ENCODE measurements around the gene LRSAM1. TPM values are rescaled to one million over a fixed set of nuclear protein-coding genes. Genes with fewer than 3 reads are reported as not detected.

Gene LRSAM1
- total and polyA plus RNA-seq, 7 experiments from 2014 or later: 4.0 to 23.3 (median 17.6) TPM

DNA sequence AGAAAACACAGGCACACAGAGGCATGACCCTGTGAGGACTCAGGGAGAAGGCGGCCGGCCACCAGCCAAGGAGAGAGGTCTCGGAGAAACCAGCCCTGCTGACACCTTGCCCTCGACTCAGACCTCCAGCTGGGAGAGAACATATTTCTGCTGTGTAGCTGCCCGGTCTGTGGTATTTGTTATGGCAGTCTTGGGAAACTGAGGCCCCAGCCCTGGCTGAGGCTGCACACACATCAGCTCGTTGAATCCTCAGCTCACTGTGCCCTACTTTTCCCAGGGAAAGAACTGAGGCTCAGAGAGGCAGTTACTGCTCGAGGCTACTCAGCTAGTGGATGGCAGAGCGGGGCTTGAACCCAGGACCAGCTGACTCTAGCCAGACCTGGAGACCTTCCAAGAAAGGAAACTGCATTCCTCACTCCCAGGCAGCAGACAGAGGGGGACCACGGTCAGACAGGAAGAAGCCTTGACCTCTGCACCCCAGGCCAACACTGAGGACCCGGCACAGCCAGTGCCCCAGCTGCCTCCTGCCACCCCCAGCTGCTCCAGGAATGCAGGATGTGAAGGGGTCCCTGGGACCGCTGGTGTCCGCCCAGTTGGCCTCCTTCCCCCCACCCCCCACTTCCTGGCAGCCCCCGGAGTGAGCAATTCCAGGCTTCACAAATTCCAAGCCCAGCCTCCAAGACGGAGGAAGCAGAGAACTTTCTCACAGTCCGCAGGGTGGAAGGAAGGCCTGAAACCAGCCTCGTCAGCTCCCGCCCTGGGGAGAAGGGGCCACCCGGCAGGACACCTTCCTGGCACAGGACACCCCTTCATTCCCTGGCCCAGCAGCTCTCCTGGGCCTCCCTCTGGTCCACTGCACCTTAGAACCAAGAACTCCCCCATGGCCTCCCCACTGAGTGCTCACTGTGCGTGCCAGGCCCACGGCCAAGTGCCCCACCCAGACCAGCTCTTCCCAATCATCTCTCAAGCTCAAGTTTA, 69.9 kb downstream of the LRSAM1 start:
- no peak overlapping the region for H3K4me3 ChIP-seq (ENCODE audit: low read length)
- H3K4me1 ChIP-seq (ENCODE audit: control insufficient read depth in 2 of 2, insufficient read depth in 2 of 2, low read length in 2 of 2): no peaks in the 10 kb centered on the region
- peaks cover 0 to 5% (median 0%) of the 10 kb centered on the region in 3 experiments for H3K36me3 ChIP-seq (ENCODE audit: control insufficient read depth in 2 of 3, insufficient read depth in 3 of 3, low read length in 3 of 3)
- no peak overlapping the region for H3K27ac ChIP-seq (ENCODE audit: low read depth, low read length)
- intact Hi-C loops (cut with micrococcal nuclease): no loop called here
- H3K4me3 Mint-ChIP-seq: no peak overlapping the region
- H3K27me3 ChIP-seq (ENCODE audit: control insufficient read depth in 2 of 2, insufficient read depth in 2 of 2, low read length in 2 of 2): no peaks in the 10 kb centered on the region
- CTCF ChIA-PET: interaction anchor here (0.7 to 1.5 kb wide), 2 partner anchors 61 to 214 kb away, joined by 3 to 4 read pairs; partner anchors contain the start of gene TOR2A
- no peak overlapping the region for H3K27ac Mint-ChIP-seq
- H3K9me3 Mint-ChIP-seq: peaks cover 0 to 23% (median 11%) of the 10 kb centered on the region in 11 donors
- H3K9me3 ChIP-seq (ENCODE audit: control insufficient read depth in 2 of 3, low read length in 3 of 3): peaks cover 0 to 22% (median 5%) of the 10 kb centered on the region in 3 experiments
- DNase-seq: no peak
- POLR2A ChIA-PET: no interaction called here
- peaks cover 0 to 7% (median 0%) of the 10 kb centered on the region in 7 donors for H3K4me1 Mint-ChIP-seq
- ATAC-seq: no peak
- H3K27me3 Mint-ChIP-seq: no peaks in the 10 kb centered on the region
- H3K36me3 Mint-ChIP-seq: peaks cover 9 to 49% (median 21%) of the 10 kb centered on the region in 5 donors

DNA sequence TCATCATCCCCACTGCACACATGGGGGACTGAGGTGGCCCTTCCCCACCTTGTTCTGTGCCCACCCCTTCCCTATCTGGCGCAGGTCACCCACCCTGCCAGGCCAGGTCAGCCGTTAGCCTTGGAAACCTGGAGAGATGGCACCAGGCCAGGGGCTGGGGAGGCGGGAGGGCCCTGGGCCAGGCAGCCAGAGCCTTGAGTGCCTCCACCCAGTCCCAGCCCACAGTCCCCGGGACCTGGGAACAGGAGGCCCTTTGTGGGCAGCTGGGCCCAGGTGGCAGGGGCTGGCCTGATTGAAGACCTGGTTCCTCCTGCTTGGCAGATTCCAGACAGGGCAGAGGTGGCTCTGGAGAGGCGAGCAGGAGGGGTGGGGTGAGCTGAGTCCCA, 70.6 kb downstream of the LRSAM1 start:
- intact Hi-C loops (cut with micrococcal nuclease): no loop called here
- Mint-ChIP-seq H3K36me3 (peaks cover 9 to 55% (median 24%) of the 10 kb centered on the region in 5 donors), H3K4me3 (no peak overlapping the region), H3K4me1 (peaks cover 0 to 7% (median 0%) of the 10 kb centered on the region in 7 donors), H3K9me3 (peaks cover 0 to 27% (median 12%) of the 10 kb centered on the region in 11 donors), H3K27me3 (no peaks in the 10 kb centered on the region), H3K27ac (no peak overlapping the region)
- H3K27me3 ChIP-seq (ENCODE audit: control insufficient read depth in 2 of 2, insufficient read depth in 2 of 2, low read length in 2 of 2): no peaks in the 10 kb centered on the region
- DNase-seq: no peak
- H3K9me3 ChIP-seq (ENCODE audit: control insufficient read depth in 2 of 3, low read length in 3 of 3): peaks cover 0 to 22% (median 5%) of the 10 kb centered on the region in 3 experiments
- no peaks in the 10 kb centered on the region for H3K4me1 ChIP-seq (ENCODE audit: control insufficient read depth in 2 of 2, insufficient read depth in 2 of 2, low read length in 2 of 2)
- H3K4me3 ChIP-seq (ENCODE audit: low read length): no peak overlapping the region
- ChIA-PET POLR2A (no interaction called here), CTCF (interaction anchor here (0.7 kb wide), 1 partner anchor 60 kb away, joined by 4 read pairs; no protein-coding TSS in a partner anchor)
- peaks cover 0 to 5% (median 0%) of the 10 kb centered on the region in 3 experiments for H3K36me3 ChIP-seq (ENCODE audit: control insufficient read depth in 2 of 3, insufficient read depth in 3 of 3, low read length in 3 of 3)
- ATAC-seq: no peak
- H3K27ac ChIP-seq (ENCODE audit: low read depth, low read length): no peak overlapping the region

DNA sequence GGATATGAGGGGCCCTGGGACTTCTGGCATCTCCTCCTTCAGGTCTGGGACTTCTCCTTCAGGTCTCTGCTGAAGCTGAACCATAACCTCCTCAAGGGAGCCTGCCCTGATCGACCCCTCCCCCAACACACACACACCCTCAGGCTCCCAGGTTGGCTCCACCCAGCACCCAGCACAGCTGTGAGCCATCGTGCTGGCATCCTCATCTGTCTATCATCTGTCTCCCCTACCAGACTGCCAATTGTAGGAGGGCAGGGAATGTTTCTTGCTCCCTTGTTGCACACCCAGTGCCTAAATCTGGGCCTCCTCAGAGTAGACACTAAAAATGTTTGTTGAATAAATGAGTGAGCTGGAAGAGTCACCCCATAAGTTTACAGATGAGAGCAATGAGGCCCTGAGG, 71.4 kb downstream of the LRSAM1 start:
- peaks cover 0 to 7% (median 0%) of the 10 kb centered on the region in 7 donors for H3K4me1 Mint-ChIP-seq
- H3K9me3 ChIP-seq (ENCODE audit: control insufficient read depth in 2 of 3, low read length in 3 of 3): peaks cover 0 to 22% (median 5%) of the 10 kb centered on the region in 3 experiments

GRCh38 chr9:127523312-127523851, 72.1 kb downstream of the LRSAM1 start:
- POLR2A ChIA-PET: no interaction called here
- Mint-ChIP-seq H3K36me3 (peaks cover 9 to 55% (median 24%) of the 10 kb centered on the region in 5 donors), H3K4me1 (peaks cover 0 to 7% (median 0%) of the 10 kb centered on the region in 7 donors), H3K27me3 (no peaks in the 10 kb centered on the region), H3K9me3 (peaks cover 0 to 27% (median 13%) of the 10 kb centered on the region in 11 donors), H3K27ac (no peak overlapping the region), H3K4me3 (no peak overlapping the region)
- CTCF ChIA-PET: no interaction called here
- ATAC-seq (no peak), DNase-seq (no peak)
- H3K27ac ChIP-seq (ENCODE audit: low read depth, low read length): no peak overlapping the region
- H3K27me3 ChIP-seq (ENCODE audit: control insufficient read depth in 2 of 2, insufficient read depth in 2 of 2, low read length in 2 of 2): no peaks in the 10 kb centered on the region
- no peaks in the 10 kb centered on the region for H3K36me3 ChIP-seq (ENCODE audit: control insufficient read depth in 2 of 3, insufficient read depth in 3 of 3, low read length in 3 of 3)
- intact Hi-C loops (cut with micrococcal nuclease): no loop called here
- no peaks in the 10 kb centered on the region for H3K4me1 ChIP-seq (ENCODE audit: control insufficient read depth in 2 of 2, insufficient read depth in 2 of 2, low read length in 2 of 2)
- H3K4me3 ChIP-seq (ENCODE audit: low read length): no peak overlapping the region
- peaks cover 0 to 22% (median 5%) of the 10 kb centered on the region in 3 experiments for H3K9me3 ChIP-seq (ENCODE audit: control insufficient read depth in 2 of 3, low read length in 3 of 3)

More for the DNA sequence above, 71.4 kb downstream of the LRSAM1 start:
- Mint-ChIP-seq H3K9me3 (peaks cover 0 to 27% (median 12%) of the 10 kb centered on the region in 11 donors), H3K4me3 (no peak overlapping the region), H3K36me3 (peaks cover 9 to 54% (median 24%) of the 10 kb centered on the region in 5 donors), H3K27me3 (no peaks in the 10 kb centered on the region), H3K27ac (no peak overlapping the region)
- no peak overlapping the region for H3K4me3 ChIP-seq (ENCODE audit: low read length)
- H3K27me3 ChIP-seq (ENCODE audit: control insufficient read depth in 2 of 2, insufficient read depth in 2 of 2, low read length in 2 of 2): no peaks in the 10 kb centered on the region
- H3K27ac ChIP-seq (ENCODE audit: low read depth, low read length): no peak overlapping the region
- H3K4me1 ChIP-seq (ENCODE audit: control insufficient read depth in 2 of 2, insufficient read depth in 2 of 2, low read length in 2 of 2): no peaks in the 10 kb centered on the region
- ATAC-seq: no peak
- intact Hi-C loops (cut with micrococcal nuclease): no loop called here
- DNase-seq: no peak
- H3K36me3 ChIP-seq (ENCODE audit: control insufficient read depth in 2 of 3, insufficient read depth in 3 of 3, low read length in 3 of 3): no peaks in the 10 kb centered on the region
- ChIA-PET CTCF (no interaction called here), POLR2A (no interaction called here)

DNA sequence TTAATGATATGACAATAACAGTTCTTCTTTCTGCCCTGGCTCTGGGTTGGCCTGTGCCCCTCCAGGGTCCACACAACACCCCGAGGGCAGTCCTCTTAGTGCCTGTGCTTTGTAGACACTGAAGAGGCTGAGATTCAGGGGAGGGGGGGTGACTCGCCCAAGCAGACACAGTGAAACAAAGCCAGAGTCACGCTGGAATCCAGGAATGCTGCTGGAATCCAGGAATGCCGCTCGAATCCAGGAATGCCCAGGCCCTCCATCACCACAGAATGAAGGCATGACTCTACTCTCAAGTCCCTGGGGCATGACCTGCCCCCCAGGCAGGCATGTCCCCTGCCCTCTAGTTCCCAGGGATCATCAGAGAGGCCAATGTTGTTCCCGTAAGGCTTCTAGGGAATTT, 73.1 kb downstream of the LRSAM1 start:
- Mint-ChIP-seq H3K27ac (no peak overlapping the region), H3K9me3 (peaks cover 0 to 27% (median 13%) of the 10 kb centered on the region in 11 donors), H3K4me3 (no peak overlapping the region), H3K4me1 (peaks cover 0 to 7% (median 0%) of the 10 kb centered on the region in 7 donors), H3K27me3 (no peaks in the 10 kb centered on the region), H3K36me3 (peaks cover 9 to 51% (median 24%) of the 10 kb centered on the region in 5 donors)
- ChIA-PET POLR2A (no interaction called here), CTCF (interaction anchor here (2.6 kb wide), 1 partner anchor 62 kb away, joined by 20 read pairs; no protein-coding TSS in a partner anchor)
- no peaks in the 10 kb centered on the region for H3K36me3 ChIP-seq (ENCODE audit: control insufficient read depth in 2 of 3, insufficient read depth in 3 of 3, low read length in 3 of 3)
- DNase-seq (no peak), ATAC-seq (no peak)
- H3K27ac ChIP-seq (ENCODE audit: low read depth, low read length): no peak overlapping the region
- no peak overlapping the region for H3K4me3 ChIP-seq (ENCODE audit: low read length)
- intact Hi-C loops (cut with micrococcal nuclease): no loop called here
- H3K9me3 ChIP-seq (ENCODE audit: control insufficient read depth in 2 of 3, low read length in 3 of 3): peaks cover 0 to 22% (median 5%) of the 10 kb centered on the region in 3 experiments
- no peaks in the 10 kb centered on the region for H3K4me1 ChIP-seq (ENCODE audit: control insufficient read depth in 2 of 2, insufficient read depth in 2 of 2, low read length in 2 of 2)
- no peaks in the 10 kb centered on the region for H3K27me3 ChIP-seq (ENCODE audit: control insufficient read depth in 2 of 2, insufficient read depth in 2 of 2, low read length in 2 of 2)

GRCh38 chr9:127525401-127526188, 74.3 kb downstream of the LRSAM1 start:
- DNase-seq (peak in 4 of 9 donors; percentile 20 to 31 (median 26)), ATAC-seq (peak; percentile 66)
- intact Hi-C loops (cut with micrococcal nuclease): no loop called here
- Mint-ChIP-seq H3K36me3 (peaks cover 9 to 54% (median 24%) of the 10 kb centered on the region in 5 donors), H3K9me3 (peaks cover 0 to 27% (median 12%) of the 10 kb centered on the region in 11 donors), H3K4me1 (peaks cover 0 to 3% (median 0%) of the 10 kb centered on the region in 7 donors), H3K27me3 (no peaks in the 10 kb centered on the region), H3K27ac (no peak overlapping the region), H3K4me3 (peak overlapping the region in 1 of 10 donors; percentile 32)
- ChIA-PET POLR2A (interaction anchor here (1.4 kb wide), 1 partner anchor 51 kb away, joined by 3 read pairs; no protein-coding TSS in a partner anchor), CTCF (interaction anchor here (0.6 to 2.6 kb wide), 5 partner anchors 8 to 524 kb away, joined by 3 to 20 read pairs (median 6); partner anchors contain the start of gene TOR2A)
- no peak overlapping the region for H3K4me3 ChIP-seq (ENCODE audit: low read length)
- peaks cover 0 to 22% (median 5%) of the 10 kb centered on the region in 3 experiments for H3K9me3 ChIP-seq (ENCODE audit: control insufficient read depth in 2 of 3, low read length in 3 of 3)
- no peaks in the 10 kb centered on the region for H3K36me3 ChIP-seq (ENCODE audit: control insufficient read depth in 2 of 3, insufficient read depth in 3 of 3, low read length in 3 of 3)
- H3K27ac ChIP-seq (ENCODE audit: low read depth, low read length): no peak overlapping the region
- H3K27me3 ChIP-seq (ENCODE audit: control insufficient read depth in 2 of 2, insufficient read depth in 2 of 2, low read length in 2 of 2): no peaks in the 10 kb centered on the region
- no peaks in the 10 kb centered on the region for H3K4me1 ChIP-seq (ENCODE audit: control insufficient read depth in 2 of 2, insufficient read depth in 2 of 2, low read length in 2 of 2)

Measured in naive thymus-derived CD4-positive, alpha-beta T cell (primary cell).